ENCODE measurements around the gene SMARCD2.

SMARCD2 gene

DNA sequence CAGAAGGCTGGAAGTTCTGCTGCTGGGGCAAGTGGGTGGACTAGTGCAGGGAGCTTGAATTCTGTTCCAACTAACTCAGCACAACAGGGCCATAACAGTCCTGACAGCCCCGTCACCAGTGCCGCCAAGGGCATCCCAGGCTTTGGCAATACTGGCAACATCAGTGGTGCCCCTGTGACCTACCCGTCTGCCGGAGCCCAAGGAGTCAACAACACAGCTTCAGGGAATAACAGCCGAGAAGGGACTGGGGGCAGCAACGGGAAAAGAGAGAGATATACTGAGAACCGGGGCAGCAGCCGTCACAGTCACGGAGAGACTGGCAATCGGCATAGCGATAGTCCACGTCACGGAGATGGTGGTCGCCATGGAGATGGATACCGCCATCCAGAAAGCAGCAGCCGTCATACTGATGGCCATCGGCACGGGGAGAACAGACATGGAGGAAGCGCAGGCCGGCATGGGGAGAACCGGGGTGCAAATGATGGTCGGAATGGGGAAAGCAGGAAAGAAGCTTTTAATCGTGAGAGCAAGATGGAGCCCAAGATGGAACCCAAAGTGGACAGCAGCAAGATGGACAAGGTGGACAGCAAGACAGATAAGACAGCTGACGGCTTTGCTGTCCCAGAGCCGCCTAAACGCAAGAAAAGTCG lies 24.6 kb downstream of the SMARCD2 start:
- no peak overlapping the region for H3K4me3 ChIP-seq (ENCODE audit: low read depth, low read length)
- TF ChIP-seq, protein P1, sequence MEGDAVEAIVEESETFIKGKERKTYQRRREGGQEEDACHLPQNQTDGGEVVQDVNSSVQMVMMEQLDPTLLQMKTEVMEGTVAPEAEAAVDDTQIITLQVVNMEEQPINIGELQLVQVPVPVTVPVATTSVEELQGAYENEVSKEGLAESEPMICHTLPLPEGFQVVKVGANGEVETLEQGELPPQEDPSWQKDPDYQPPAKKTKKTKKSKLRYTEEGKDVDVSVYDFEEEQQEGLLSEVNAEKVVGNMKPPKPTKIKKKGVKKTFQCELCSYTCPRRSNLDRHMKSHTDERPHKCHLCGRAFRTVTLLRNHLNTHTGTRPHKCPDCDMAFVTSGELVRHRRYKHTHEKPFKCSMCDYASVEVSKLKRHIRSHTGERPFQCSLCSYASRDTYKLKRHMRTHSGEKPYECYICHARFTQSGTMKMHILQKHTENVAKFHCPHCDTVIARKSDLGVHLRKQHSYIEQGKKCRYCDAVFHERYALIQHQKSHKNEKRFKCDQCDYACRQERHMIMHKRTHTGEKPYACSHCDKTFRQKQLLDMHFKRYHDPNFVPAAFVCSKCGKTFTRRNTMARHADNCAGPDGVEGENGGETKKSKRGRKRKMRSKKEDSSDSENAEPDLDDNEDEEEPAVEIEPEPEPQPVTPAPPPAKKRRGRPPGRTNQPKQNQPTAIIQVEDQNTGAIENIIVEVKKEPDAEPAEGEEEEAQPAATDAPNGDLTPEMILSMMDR (IDR thresholded peaks at IDR 0.05; ENCODE audit: low read depth, low read length): no peak

DNA sequence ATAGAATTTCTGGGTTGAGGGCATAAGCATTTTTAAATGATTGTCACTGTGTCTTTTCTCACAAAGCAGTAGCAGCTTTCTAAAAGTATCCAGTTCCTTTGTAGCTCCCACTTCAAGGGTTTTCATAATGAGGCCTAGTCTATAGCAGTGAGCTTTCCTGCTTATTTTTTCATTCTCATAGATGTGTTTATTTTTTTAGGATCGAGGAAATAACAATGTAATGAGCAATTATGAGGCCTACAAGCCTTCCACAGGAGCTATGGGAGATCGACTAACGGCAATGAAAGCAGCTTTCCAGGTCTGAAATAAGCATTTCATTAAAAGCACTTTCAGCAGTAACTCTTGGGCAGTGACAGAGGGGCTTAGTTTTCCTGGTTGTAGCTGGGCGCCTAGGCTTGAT lies 25.8 kb downstream of the SMARCD2 start:
- TF ChIP-seq, protein P1 (IDR thresholded peaks at IDR 0.05; ENCODE audit: low read depth, low read length): no peak
- H3K4me3 ChIP-seq (ENCODE audit: low read depth, low read length): no peak overlapping the region

DNA sequence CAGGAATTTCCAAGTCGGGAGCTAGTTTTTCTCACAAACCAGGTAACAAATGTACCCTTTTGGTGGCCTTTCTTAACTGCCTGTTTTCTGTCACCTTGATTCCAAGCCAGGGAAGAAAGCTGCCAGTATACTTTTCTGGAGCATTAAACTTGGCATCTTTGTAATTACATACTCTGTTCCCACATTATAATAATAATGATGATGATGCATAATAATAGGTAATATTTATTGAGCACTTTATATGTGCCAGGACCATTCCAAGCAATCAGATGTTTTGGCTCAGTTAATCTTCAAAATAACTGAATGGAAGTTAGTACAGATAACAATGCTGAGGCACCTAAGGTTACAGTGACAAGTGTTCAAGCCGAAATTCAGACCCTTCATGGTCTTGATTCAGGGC lies 26.4 kb downstream of the SMARCD2 start:
- H3K4me3 ChIP-seq (ENCODE audit: low read depth, low read length): no peak overlapping the region
- TF ChIP-seq, protein P1 (IDR thresholded peaks at IDR 0.05; ENCODE audit: low read depth, low read length): no peak

DNA sequence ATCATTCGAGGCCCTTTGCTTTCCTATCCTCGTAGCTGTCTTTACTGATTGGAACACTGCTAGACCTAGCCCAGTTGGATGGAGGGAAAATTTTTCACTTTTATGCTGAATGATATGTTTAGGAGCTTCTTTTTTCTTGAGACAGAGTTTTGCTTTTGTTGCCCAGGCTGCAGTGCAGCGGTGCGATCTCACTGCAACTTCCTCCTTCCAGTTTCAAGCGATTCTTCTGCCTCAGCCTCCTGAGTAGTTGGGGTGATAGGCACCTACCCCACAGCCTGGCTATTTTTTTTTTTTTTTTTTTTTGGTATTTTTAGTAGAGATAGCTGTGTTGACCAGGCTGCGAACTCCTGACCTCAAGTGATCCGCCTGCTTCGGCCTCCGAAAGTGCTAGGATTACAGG lies 32.5 kb downstream of the SMARCD2 start:
- H3K4me3 ChIP-seq (ENCODE audit: low read depth, low read length): no peak overlapping the region
- TF ChIP-seq, protein P1 (IDR thresholded peaks at IDR 0.05; ENCODE audit: low read depth, low read length): no peak

DNA sequence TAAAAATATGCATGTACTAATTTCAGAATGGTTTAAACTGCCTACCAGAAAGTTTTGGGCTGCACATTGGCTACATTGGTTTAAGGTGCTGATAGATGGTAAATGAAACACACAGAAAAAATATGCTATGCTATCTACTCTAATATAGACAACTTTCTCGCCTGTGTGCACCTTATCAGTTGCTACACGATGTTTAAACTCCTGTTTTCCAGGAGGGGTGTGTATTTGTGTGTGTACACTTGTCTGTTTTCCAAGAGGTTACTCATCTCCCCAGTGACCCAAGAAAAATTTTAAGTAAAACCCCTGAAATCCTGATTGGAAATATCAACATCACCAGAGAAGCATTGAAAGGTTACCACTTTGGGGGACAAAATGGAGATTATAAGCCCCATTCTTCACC lies 36.9 kb downstream of the SMARCD2 start:
- TF ChIP-seq, protein P1 (IDR thresholded peaks at IDR 0.05; ENCODE audit: low read depth, low read length): no peak
- no peak overlapping the region for H3K4me3 ChIP-seq (ENCODE audit: low read depth, low read length)

DNA sequence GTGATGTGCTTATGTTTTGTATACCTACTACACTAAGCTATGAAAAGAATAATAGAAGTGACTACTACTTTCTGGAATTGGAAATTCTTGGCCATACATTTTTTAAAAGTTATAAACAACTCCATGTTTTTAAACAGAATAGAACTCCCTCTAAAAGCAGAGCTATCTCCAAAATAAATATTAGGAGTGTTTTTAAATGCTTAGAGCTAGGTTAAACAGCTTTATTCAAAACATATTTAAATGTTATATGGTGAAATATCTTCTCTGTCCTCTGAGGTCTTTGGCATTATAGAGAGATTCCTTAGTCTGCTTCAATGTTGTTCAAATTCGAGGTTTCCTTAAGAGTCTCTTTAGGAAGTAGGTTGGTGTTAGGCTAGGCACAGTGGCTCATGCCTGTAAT lies 38.2 kb downstream of the SMARCD2 start:
- TF ChIP-seq, protein P1 (IDR thresholded peaks at IDR 0.05; ENCODE audit: low read depth, low read length): no peak
- no peak overlapping the region for H3K4me3 ChIP-seq (ENCODE audit: low read depth, low read length)

DNA sequence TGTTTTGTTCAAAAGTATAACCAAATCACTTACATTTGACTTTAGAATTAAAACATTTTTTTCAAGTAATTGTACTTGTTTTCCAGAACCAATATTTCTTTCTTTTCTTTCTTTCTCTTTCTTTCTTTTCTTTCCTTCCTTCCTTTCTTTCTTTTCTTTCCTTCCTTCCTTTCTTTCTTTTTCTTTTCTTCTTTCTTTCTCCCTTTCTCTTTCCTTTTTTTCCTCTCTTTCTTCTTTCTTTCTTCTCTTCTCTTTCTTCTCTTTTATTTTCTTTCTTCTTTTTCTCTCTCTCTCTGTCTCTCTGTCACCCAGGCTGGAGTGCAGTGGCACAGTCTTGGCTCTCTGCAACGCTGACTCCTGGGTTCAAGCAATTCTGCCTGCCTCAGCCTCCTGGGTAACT lies 41.7 kb downstream of the SMARCD2 start:
- H3K4me3 ChIP-seq (ENCODE audit: low read depth, low read length): no peak overlapping the region
- TF ChIP-seq, protein P1 (IDR thresholded peaks at IDR 0.05; ENCODE audit: low read depth, low read length): no peak
